Effector memory CD4-positive, alpha-beta T cell (primary cell): ENCODE measurements around the gene JAG2.

Source experiments
- DNase-seq, 3 donors: peaks; one replicate each; pipeline ENCODE4 v3.0.0-alpha.2; 2020
- H3K27ac ChIP-seq: 2 replicates; pipeline ENCODE4 v1.7.0; 2013; ENCODE audit warnings: mild to moderate bottlenecking, low read length, moderate library complexity; ENCODE audit not compliant: insufficient read depth, poor library complexity, severe bottlenecking
- H3K27me3 ChIP-seq: replicated peaks from 2 replicates; pipeline ENCODE4 v1.7.0; 2013; ENCODE audit warnings: mild to moderate bottlenecking, low read length; ENCODE audit not compliant: insufficient read depth, control insufficient read depth, poor library complexity, severe bottlenecking
- H3K36me3 ChIP-seq: 2 replicates; pipeline ENCODE4 v1.7.0; 2013; ENCODE audit warnings: mild to moderate bottlenecking, low read length, moderate library complexity; ENCODE audit not compliant: control insufficient read depth, insufficient read depth
- H3K4me1 ChIP-seq: 2 replicates; pipeline ENCODE4 v1.7.0; 2013; ENCODE audit warnings: low read length, mild to moderate bottlenecking; ENCODE audit not compliant: control insufficient read depth, insufficient read depth, poor library complexity, severe bottlenecking
- H3K4me3 ChIP-seq: 2 replicates; pipeline ENCODE4 v1.7.0; 2013; ENCODE audit warnings: low read length, low read depth, mild to moderate bottlenecking; ENCODE audit not compliant: insufficient read depth, poor library complexity, severe bottlenecking
- H3K9me3 ChIP-seq: 2 replicates; pipeline ENCODE4 v1.7.0; 2013; ENCODE audit warnings: mild to moderate bottlenecking, low read length, moderate library complexity; ENCODE audit not compliant: control insufficient read depth

JAG2 gene

DNA sequence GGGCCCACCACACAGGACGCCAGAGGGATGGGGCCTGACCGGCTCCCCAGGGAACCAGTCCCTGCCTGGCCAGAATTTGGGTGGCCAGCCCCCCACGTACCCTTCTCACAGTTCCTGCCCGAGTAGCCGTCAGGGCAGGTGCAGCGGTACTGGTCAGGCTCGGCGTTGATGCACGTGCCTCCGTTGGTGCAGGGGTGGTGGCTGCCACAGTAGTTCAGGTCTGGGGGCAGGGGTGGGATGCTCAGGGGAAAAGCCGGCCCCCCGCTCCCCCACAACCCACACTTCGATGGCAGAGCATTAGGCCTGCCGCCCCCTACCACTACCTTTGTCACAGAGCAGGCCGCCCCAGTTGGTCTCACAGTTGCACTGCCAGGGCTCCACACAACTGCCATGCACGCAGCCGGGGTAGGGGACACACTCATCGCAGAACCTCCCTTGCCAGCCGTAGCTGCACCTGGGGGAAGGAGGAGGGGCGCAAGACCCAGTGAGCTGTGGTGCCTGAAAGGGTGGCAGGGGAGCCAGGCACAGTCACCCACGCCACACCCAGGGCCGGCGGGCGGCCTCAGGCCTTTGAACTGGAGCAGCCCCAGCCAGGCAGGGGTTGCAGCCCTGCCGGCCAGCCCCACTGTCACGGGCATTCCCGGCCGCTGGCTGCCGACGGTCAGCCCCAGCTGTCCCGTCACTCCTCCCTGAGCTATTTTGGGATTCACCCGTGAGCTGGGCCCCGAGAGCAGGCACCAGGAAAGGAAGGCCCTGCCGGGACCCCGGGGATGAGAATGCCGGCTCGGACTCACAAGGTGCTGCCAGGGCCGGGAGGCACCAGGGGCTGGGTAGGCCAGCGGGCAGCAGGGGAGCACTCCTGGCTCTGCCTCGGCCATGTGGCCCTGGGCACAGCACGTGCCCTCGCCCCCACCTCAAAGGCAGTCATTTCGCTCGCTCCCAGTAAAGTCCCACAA is 16.5 kb downstream of the JAG2 start:
- no peaks in the 10 kb centered on the region for H3K9me3 ChIP-seq
- no peak overlapping the region for H3K27ac ChIP-seq
- no peaks in the 10 kb centered on the region for H3K4me1 ChIP-seq
- no peaks in the 10 kb centered on the region for H3K36me3 ChIP-seq
- no peak overlapping the region for H3K4me3 ChIP-seq
- DNase-seq, result no peak
- no peaks in the 10 kb centered on the region for H3K27me3 ChIP-seq

DNA sequence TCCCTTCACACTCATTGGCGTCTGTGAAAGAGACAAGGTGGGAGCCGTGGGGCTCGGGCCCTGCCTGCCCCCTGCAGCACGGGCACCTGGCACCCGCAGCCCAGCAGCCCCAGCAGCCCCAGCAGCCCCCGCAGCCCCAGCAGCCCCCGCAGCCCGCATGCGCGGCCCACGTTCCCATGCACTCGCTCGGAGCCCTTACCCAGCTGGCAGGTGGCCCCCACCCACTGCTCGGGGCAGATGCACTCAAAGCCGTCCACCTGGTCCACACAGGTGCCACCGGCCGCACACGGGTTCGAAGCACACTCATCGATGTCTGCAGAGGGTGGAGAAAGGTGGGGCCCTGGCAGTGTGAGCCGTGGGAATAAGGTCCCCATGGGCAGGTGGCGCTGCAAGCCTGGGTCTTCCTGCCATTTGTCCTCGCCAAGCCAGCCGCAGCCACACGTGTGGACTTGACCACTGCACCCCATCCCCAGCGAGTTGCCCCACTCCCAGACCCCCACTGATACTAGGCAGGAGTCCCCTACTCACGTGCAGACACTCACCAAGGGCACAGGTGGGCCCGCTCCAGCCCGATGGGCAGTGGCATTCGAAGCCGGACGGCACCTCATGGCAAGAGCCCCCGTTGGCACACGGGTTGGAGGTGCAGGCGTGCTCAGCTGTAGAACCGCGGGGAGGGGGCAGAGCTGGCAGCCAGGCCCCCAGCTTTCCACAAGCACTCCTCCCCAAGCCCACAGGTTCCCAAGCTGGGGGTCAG is 17.3 kb downstream of the JAG2 start:
- no peak overlapping the region for H3K27ac ChIP-seq
- no peak overlapping the region for H3K4me3 ChIP-seq
- DNase-seq, result no peak

DNA sequence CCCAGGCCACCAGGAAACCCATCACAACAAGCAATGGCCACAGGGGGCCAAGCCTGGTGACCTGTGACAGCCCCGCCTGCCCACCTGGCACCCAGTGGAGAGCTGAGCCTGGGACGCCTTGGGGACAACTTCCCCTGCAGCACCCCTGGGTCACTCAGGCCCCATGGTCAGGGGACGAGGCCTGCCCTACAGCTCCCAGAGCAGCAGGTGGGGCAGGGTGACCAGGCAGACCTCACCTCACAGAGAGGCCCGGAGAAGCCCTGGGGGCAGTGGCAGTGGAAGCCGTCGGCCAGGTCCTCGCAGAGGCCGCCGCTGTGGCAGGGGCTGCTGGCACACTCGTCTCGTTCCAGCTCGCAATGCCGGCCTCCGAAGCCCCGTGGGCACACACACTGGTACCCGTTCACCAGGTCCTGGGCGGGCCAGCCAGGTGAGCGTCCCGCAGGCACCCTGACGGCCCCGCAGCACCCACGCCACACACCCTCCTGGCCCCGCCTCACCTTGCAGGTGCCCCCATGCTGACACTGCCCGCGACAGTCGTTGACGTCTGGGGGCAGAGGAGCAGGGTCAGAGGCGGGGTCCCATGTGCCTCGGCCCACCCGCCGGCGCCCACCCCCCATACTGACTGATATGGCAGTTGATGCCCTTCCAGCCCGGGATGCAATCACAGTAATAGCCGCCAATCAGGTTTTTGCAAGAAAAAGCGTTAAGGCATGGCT is 18.1 kb downstream of the JAG2 start:
- Histone ChIP-seq H3K36me3 (no peaks in the 10 kb centered on the region), H3K27me3 (no peaks in the 10 kb centered on the region), H3K4me1 (no peaks in the 10 kb centered on the region), H3K27ac (no peak overlapping the region), H3K4me3 (no peak overlapping the region), H3K9me3 (no peaks in the 10 kb centered on the region)
- DNase-seq, result no peak

More for the DNA sequence above, 17.3 kb downstream of the JAG2 start:
- no peaks in the 10 kb centered on the region for H3K4me1 ChIP-seq
- H3K9me3 ChIP-seq, result no peaks in the 10 kb centered on the region
- no peaks in the 10 kb centered on the region for H3K36me3 ChIP-seq
- H3K27me3 ChIP-seq, result no peaks in the 10 kb centered on the region

DNA sequence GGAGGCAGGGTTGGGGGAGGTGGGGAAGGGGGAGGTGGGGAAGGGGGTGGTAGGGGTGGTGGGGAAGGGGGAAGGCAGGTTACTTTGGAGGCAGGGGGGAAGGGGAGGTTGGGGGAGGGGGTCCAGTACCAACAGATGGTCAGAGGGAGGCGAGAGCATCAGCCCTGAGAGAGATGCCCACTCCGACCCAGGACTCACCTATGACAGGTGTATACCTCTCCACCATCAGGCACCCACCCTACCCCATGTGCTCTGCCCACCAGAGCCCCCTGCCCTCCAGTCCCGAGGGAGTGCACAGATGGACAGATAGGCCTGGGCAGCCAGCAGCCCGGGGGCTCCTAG is 18.6 kb downstream of the JAG2 start:
- Histone ChIP-seq H3K36me3 (no peaks in the 10 kb centered on the region), H3K9me3 (no peaks in the 10 kb centered on the region), H3K27ac (no peak overlapping the region), H3K27me3 (no peaks in the 10 kb centered on the region), H3K4me3 (no peak overlapping the region), H3K4me1 (no peaks in the 10 kb centered on the region)
- no peak for DNase-seq

DNA sequence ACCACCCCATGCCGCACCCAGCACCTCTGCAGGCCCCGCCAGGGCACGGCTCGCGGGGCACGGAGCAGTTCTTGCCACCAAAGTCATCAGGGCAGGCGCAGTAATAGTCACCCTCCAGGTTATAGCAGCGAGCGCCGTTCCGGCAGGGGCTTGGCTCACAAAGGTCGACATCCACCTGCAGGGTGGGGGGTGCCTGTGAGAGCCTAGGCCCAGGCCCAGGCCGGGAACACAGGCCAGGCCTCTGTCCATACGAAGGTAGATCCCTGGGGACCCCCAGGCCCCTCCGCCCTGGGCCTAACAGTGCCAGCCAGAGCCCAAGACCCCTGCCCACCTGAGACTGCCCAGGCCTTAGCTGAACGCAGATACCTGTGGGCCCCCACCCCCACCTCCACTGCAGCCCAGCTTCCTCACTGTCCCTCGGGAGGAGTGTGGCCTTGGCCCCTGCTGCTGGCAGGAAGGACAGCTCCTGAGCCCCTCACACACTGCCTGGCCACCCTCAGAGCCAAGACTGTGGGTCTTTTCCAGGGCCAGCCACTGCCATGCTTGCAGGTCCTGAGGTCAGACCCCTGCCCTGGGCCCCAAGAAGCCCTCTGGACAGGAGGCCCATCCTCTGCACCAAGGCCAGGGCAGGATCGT is 19.3 kb downstream of the JAG2 start:
- H3K4me1 ChIP-seq, result no peaks in the 10 kb centered on the region
- no peak overlapping the region for H3K4me3 ChIP-seq
- H3K36me3 ChIP-seq, result no peaks in the 10 kb centered on the region
- no peaks in the 10 kb centered on the region for H3K9me3 ChIP-seq
- H3K27ac ChIP-seq, result no peak overlapping the region
- no peak for DNase-seq
- no peaks in the 10 kb centered on the region for H3K27me3 ChIP-seq

DNA sequence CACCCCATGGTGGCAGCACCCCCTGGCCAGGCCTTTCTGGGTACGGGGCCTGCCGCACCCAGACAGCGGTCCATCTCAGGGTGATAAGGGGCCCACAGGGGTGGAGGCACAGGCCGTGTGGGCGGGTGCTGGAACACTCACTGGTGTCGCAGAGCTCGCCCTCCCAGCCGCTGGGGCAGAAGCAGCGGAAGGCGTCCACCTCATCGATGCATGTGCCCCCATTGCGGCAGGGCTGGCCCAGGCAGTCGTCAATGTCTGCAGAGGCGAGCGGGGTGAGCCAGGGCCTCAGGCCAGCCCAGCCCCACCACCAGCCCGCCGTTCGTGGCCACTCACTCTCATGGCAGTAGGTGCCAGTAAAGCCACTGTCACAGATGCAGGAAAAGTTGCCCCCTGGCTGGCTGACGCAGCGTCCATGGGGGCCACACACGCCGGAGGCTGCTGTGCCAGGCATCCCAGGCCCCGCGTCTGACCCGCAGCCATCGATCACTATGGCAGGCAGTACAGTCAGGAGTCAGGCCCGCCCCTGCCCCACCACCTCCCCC is 19.9 kb downstream of the JAG2 start:
- Histone ChIP-seq H3K36me3 (no peaks in the 10 kb centered on the region), H3K4me3 (no peak overlapping the region), H3K27me3 (no peaks in the 10 kb centered on the region), H3K27ac (no peak overlapping the region), H3K4me1 (no peaks in the 10 kb centered on the region), H3K9me3 (no peaks in the 10 kb centered on the region)
- no peak for DNase-seq

DNA sequence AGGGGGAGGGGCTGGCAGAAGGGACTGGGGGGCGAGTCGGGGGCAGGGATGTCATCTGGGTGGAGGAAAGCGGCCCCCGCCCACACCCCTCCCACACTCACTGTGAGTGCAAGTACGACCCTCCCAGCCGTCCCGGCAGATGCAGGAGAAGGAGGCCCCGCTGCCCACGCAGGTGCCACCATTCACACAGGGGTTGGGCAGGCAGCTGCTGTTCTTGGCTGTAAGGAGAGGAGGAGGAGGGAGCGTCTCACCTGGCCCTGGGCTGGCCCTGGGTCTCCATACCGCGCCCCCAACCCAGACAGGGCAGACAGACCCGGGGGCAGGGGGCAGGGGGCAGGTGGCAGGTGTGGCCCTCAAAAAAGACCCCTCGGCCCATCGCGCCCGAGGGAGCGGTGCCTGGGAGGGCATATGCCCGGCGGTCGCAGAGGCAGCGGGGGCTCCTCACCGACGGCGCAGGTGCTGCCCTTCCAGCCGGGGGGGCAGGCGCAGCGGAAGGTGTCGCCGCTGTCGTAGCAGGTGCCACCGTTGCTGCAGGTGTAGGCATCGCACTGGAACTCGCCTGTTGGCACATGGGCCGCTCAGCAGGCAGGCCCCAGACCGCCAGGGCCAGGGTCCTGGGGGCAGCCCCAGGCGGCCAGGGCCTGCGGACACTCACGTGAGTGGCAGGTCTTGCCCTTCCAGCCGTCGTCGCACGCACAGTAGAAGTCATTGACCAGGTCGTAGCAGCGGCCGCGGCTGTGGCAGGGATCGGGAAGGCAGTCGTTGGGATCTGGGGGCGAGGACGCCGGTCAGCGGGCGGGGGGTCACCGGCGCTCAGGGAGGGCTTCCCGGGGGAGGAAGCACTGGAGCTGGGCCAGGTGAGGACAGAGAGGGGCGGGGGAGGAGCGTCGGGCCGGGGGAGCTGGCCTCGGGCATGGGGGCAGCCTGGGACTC is 20.6 kb downstream of the JAG2 start:
- Histone ChIP-seq H3K27me3 (no peaks in the 10 kb centered on the region), H3K9me3 (no peaks in the 10 kb centered on the region), H3K36me3 (no peaks in the 10 kb centered on the region), H3K27ac (no peak overlapping the region), H3K4me1 (no peaks in the 10 kb centered on the region), H3K4me3 (no peak overlapping the region)
- DNase-seq, result no peak

DNA sequence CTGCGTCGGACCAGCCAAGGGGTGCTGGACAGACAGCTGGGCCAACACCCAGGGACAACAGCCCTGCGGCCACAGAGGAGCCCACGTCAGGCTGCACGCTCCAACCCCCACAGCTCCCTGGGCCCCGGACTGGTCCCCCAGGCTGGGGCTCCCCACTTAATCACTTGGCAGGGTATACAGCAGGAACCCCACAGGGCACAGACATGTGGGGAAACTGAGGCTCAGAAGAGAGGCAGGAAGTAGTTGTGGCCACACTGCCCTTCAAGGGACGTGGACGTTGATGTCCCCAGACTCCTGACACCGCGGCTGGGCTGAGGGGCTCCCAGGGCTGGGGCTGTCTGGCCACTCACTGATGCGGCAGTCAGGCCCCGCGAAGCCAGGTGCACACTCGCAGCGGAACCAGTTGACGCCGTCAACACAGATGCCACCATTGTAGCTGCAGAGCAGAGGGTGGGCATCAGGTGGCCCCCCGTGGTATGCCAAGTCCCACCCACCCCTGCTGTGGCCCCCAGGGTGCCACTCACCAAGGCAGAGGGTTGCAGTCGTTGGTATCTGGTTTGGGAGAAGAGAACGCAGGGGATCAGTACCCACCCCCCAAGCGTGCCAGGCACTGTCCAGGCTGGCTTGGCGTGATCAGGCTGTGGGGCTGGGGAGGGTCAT is 21.5 kb downstream of the JAG2 start:
- Histone ChIP-seq H3K4me3 (no peak overlapping the region), H3K27me3 (no peaks in the 10 kb centered on the region), H3K9me3 (no peaks in the 10 kb centered on the region), H3K27ac (no peak overlapping the region), H3K36me3 (no peaks in the 10 kb centered on the region), H3K4me1 (no peaks in the 10 kb centered on the region)
- DNase-seq, result no peak
